HG03565 (cell line): Measurements from ENCODE around the gene S100A1.
"Not testable (repeated sequence)": the region's sequence is repeated elsewhere in the genome, so short reads cannot be mapped to it uniquely, and the experiment has no call there.

Experiments
- ATAC-seq: cut with Tn5 transposase; IDR thresholded peaks from one replicate; pipeline ENCODE4 v1.9.1; 2021; ENCODE audit warnings: mild to moderate bottlenecking, moderate library complexity; ENCODE audit not compliant: unreplicated experiment

Gene S100A1

DNA sequence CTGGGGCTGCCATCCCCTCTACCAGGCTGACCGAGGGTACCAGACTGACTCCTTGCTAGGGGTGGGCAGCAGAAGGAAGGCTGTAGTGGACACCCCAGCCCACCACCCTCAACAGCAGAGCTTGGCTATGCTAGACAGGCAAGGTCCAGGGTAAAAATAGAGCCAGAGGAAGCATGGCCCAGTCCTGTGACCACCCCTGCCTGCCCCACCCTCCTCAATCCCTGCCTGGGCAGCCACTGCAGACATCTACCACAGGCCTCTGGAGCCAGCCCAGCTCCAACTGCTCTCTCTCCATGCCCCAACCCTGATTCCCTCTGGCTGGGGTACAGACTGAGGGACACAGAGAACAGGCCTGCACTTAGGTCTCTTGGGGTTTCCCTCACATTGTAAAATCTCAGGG, 1.7 kb downstream of the S100A1 start:
- ATAC-seq: no peak

DNA sequence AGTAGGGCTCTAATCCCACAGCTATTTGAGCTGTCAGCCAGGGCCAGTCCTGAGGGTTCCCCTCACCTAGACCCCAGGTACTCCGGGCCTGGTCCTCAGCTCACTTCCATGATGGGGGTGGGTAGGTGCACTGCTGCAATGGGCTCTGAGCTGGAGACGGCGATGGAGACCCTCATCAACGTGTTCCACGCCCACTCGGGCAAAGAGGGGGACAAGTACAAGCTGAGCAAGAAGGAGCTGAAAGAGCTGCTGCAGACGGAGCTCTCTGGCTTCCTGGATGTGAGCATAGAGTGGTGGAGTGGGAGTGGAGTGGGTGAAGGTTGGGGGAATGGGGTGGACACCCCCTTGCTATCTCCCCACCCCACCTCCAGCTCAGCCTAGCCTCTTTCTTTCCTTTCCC, 2.1 kb downstream of the S100A1 start:
- no peak for ATAC-seq

DNA sequence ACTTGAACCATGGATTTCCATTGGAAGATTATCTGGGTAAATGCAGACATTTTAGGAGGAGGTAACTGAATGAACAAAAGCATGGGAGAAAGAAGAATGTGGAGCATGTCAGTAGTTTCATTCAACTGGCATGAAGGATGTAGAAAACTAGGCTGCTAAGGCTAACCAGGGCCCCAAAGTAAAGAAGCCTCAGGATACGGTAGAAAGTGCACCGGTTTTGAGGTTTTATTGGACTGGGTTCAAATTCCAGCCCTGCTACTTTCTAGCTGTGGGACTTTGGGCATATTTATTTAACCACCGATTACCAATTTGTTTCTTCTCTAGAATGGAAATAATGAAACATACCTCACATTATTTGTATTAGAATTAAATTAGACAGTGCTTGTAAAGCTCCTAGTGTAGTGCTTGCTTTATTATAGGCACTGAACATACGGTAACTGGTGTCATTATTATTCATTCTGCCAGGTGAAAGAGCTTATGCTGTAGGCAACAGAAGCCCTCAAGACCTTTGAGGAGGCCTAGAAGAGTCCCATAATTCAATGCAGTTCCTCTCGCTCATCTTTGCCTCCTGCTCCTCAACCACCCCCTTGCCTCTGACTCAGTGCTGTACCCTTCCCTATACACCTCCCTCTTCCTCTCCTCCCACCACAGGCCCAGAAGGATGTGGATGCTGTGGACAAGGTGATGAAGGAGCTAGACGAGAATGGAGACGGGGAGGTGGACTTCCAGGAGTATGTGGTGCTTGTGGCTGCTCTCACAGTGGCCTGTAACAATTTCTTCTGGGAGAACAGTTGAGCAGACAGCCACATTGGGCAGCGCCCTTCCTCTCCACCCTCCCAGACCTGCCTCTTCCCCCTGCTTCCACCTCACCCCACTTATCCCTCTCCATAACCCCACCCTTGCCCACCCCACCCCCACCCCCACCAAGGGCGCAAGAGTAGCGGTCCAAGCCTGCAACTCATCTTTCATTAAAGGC, 3.1 kb downstream of the S100A1 start:
- ATAC-seq: no peak

DNA sequence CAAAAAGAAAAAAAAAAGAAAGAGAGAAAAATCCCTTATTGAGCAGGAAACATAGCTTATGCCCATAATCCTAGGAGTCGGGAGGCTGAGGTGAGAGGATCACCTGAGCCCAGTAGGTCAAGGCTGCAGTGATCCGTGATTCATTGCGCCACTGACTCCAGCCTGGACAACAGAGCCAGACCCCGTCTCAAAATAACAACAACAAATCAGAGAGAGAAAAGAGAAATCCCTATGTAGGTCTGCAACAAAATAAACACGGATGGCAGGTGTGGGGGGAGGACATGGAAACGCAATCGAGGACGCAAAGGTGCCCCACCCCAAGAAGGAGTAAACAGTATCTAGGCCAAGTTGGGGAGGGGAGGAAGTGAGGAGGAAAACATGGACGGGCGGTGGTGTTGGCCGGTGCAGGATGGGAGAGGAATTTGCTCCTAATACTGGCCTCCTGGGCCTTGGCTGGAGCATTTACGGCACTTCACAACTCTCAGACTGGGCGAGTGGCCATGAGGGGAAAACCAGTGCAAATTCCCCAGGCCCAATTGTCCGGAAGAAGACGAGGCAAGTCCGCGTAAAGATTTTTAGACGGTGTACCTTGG, 5.0 kb downstream of the S100A1 start:
- ATAC-seq: no peak

DNA sequence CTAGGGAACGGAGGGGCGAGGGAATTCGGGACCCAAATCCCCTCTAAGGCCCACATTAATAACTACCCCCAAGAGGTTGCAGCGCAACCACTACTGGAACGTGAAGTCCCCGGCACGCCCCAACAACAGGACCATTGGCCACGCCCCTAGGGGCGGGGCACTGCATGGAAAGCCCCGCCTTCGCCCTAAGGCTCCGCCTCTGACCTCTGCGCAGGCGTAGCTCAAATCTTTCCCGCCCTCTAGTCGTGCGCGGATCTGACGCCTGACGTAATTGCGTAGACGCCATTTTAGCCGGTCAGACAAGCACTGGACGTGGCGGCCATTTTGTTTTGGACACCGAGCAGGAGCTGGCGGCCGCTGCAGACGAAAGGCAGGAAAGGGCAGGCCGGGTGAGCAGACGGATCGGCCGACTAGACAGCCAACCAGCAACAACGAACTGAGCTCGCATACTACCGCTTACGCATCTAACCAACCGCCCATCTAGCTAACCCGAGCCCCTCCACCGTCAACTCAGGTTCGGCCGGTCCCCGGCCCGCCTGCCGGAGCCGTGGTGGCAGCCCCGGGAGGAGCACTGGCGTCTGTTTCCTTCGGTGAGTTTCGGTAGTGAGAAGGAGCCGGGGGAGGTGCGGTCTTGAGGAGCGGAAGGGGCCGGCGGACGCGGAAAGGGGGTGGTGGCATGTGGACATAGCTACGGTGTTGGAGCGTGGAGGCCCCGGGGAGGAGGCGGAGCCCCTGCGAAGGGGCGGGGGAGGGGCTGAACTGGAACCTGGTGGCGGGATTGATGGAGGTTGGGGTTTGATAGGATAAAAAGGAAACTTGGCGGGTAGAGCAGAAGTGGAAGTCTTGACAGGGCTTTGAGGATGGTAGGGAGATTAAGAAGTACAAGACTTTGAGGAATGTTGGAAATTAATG, 5.8 kb downstream of the S100A1 start, which contains the start of gene CHTOP:
Gene CHTOP, plus strand, starts transcription at position 313 of the 912 bp plus-strand sequence. CDS start 2,523 bp downstream, outside the sequence.
- ATAC-seq: peak; percentile 95

DNA sequence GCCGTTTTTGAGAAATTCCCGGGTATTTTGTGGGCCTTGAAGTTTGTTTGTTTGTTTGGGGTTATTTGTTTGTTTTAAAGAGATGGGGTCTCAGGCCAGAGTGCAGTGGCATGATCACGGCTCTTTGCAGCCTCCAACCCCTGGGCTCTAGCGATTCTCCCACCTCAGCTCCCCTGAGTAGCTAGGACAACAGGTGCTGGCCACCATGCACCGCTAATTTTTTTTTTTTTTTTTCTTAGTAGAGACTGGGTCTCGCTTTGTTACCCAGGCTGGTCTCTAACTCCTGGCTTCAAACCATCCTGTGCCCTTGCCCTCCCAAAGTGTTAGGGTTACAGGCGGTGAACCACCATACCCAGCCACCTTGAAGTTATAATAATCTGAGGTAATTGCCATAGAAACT, 7.6 kb downstream of the S100A1 start:
- ATAC-seq: no peak

DNA sequence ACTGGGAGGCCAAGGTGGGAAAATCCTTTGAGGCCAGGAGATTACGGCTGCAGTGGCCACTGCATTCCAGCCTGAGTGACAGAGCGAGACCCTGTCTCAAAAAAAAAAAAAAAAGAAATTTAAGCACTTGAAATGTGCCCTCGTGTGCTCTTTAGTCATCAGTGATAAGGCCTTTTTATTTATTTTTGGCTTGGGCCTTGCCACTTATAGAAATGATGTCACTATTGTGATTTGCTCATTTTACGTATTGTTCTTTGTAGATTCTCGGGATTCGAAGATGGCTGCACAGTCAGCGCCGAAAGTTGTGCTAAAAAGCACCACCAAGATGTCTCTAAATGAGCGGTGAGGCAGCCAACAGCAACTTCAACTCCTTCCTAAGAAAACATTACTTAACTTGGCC, 8.1 kb downstream of the S100A1 start:
- ATAC-seq: no peak

DNA sequence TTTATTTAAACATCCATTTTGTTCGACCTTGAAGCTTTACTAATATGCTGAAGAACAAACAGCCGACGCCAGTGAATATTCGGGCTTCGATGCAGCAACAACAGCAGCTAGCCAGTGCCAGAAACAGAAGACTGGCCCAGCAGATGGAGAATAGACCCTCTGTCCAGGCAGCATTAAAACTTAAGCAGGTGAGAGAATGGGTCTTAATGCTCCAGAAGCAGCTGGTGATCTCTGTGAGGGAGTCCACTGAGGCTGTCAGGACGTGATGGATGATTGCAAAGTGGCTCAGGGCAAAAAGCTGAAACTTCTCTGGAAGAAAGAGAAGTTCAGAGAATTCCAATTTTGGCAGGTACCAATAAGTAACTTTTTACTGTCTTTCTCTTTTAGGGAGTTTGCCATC, 10.0 kb downstream of the S100A1 start:
- no peak for ATAC-seq

DNA sequence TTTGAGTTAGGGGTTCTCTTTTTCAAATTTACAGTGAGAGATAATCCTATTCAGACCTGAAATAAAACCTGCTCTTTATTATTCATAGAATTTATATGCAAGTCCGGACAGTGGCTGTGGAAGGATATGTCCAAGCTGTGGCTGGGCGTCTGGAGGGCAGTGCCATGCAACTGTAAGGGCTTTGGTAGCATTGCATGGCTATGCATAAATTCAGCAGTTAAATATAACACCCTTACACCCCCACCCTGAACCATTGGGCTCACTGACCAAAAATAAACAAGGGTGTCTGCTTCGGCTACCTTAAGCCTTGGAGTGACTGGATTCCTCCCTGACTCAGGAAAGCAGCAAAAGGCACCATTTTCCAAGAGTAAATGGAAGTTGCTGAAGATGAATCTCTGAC, 11.0 kb downstream of the S100A1 start:
- no peak for ATAC-seq

DNA sequence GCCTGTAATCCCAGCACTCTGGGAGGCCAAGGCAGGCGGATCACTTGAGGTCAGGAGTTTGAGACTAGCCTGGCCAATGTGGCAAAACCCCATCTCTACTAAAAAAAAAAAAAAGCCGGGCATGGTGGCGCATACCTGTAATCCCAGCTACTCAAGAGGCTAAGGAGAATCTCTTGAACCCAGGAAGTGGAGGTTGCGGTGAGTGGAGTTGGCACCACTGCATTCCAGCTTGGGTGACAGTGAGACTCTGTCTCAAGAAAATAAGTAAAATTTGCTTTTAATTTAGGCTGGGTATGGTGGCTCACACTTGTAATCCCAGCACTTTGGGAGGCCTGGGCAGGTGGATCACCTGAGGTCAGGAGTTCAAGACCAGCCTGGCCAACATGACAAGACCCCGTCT, 12.0 kb downstream of the S100A1 start:
- ATAC-seq: not testable (repeated sequence)

DNA sequence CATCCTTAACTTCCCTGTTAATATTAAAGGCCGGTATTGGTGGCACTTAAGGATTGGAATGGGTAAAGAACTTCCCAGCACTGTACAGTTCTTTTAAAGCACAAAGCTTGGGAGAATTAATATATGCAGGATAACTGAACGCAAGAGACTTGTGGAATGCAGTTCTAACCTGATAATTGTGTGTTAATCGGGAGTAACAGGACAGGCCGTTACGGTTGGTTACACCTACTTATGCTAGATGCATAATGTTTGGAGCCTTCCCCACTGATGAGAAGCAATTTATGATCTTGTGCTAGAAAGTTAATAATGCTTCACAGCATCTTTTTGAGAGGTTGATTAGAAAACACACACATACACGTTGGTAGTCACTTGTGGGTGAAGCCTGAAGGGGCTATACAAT, 12.6 kb downstream of the S100A1 start:
- no peak for ATAC-seq

DNA sequence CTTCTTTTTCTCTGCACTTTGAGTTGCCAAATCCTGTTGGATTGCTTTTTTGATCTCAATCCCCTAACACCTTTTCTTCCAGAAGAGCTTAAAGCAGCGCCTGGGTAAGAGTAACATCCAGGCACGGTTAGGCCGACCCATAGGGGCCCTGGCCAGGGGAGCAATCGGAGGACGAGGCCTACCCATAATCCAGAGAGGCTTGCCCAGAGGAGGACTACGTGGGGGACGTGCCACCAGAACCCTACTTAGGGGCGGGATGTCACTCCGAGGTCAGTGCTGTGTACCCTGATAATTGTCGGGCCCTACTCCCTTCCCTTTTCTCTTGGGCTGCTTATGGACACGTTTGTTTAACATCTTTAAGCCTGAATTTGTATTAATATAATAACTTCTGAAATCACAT, 13.9 kb downstream of the S100A1 start:
- no peak for ATAC-seq

DNA sequence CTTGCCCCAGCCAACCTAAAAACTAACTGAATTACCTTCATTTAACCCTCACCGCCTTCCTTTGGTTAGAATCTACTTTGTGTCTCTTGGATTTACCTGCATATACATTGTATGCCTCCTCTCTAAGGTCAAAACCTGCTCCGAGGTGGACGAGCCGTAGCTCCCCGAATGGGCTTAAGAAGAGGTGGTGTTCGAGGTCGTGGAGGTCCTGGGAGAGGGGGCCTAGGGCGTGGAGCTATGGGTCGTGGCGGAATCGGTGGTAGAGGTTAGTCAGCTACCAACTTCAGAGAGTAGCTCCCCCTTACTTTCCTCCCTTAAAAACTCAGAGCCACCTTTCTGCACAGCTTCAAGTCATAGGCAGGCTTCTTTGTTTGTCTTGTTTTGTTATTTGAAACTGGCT, 14.9 kb downstream of the S100A1 start:
- ATAC-seq: no peak

DNA sequence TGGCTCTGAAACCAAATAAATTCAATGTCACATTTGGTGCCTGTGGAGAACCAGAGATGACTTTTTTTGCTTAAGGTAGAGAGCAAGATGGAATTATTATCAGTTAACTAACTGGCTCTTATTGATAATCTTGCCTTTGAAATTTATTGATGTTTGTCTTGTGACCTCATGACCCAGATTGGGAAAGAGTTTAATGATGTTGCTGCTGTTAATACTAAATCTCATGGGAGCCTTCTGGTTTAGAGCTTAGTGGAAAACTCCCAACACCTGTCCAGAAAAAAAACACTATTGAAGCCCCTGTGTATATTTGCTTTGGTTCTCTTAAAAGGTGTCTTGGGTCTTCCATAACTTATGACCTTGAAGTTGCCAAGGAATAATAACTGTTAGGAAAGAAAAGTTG, 15.6 kb downstream of the S100A1 start:
- no peak for ATAC-seq

DNA sequence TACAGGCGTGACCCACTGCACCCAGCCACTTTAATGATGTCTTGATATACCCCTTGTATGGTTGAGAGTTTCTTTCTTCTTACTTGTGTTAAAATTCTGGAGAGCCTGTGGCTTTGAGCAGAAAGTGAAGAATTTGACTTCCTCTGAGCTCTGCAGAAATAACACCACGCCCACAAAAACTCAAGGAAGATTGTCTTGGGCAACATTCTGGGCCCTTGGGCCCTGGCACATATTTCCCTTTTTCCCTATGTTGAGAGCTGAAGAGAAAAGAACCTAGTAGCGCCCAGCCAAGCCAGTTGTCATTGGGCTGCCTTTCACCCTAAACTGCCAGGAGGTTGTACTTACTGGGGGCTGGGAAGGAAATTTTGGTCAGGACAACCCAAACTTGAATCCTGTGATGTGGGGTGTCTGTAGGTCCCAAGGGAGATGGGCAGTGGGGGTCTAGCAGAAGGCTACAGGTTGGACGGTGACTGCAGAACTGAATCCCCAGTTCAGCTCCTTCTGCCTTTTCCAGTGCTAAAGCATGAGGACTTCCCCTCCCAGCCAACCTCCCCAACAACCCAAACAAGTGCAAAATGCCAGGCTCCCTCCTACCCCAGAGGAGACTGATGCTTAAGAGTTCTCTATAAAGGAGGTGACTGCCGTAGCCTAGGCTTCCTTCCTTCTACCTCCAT, 18.6 kb downstream of the S100A1 start:
- ATAC-seq: no peak

DNA sequence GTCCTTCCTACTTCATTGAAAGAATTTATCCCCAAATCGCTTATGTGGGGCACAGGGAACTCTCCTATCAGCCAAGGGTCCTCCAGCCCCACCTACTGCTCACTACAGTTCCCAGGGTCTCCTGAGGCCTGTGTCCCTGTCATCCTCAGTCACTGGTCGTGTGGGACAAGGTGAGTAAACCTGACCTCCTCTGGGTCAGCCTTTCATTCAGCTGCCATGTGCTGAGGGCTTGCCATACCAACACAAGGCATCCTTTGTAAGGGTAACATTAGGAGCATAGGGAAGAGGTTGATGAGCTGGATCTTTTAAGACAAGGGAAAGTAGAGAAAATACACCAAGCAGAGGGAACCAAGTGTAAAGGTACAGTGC, 19.1 kb downstream of the S100A1 start:
- no peak for ATAC-seq

DNA sequence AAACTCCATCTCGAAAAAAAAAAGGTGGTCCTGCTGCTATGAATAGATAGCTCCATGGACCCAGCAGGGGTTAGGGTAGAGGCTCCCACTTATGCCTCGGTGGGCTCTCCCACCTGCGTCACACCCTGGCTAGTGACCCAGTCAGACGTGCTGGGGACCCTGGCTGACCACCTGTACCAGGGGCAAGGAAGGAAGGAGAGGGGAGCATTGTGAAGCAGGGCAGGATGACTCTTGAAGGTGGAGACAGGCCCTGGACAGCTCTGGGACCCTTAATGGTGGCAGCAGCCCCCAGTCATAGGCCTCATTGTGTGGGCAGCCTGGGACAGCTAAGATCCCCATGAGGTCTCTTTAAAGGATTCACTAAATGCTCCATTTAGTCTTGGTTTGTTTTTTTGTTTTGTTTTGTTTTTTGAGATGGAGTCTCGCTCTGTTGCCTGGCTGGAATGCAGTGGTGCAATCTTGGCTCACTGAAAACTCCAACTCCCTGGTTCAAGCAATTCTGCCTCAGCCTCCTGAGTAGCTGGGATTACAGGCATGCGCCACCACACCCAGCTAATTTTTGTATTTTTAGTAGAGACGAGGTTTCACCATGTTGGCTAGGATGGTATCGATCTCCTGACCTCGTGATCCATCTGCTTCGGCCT, 19.9 kb downstream of the S100A1 start:
- no peak for ATAC-seq

DNA sequence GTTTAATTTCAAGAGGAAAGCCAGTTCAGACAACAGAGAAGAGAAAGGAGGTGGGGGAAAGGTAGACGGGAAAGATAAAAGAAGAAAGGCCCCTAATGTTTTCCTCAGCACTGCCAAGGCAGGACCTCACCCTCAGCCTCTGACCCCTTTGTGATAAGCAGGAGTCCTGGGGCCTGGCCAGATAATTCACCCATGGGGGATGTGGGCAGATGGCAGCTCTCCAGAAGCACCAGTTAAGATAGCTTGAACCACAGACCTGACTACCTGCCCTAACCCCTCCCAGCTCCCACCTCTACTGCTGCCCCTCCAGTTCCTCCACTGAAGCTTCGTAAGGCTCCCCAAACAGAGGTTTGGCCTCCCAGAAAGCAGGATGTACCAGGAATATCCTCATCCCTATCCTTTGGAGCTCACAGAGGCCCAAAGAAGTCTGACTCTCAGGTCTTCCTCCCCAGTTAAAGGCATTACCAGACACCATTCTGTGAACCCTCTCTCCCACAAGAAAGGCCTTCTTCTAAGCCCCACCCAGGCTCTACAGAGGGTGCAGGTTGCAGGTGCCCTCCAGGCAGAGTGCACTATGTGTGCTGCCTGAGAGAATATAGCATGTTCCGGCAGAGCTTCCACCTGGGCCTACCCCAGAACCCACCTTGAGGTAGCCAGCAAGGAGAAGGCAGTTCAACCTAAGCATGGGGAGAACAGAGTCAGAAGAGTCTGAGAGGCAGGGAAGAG, 21.1 kb downstream of the S100A1 start:
- ATAC-seq: no peak

DNA sequence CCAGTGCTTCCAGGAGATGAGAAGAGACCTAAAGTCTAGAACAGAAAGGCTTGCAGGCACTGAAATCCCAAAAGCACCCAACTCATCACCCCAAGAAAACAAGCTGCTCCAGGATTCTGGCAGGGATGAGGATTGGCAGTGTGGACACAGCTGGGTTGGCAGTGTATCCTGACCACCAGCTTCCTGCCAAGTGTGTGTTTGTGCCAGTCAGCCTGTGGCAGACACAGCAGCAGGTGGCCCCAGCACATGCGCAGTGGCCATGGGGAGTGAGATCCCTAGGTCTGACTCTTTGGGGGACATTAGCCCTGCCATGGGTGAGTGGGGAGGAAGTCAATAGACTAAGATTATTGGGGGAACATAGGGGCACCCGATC, 21.6 kb downstream of the S100A1 start:
- ATAC-seq: no peak

DNA sequence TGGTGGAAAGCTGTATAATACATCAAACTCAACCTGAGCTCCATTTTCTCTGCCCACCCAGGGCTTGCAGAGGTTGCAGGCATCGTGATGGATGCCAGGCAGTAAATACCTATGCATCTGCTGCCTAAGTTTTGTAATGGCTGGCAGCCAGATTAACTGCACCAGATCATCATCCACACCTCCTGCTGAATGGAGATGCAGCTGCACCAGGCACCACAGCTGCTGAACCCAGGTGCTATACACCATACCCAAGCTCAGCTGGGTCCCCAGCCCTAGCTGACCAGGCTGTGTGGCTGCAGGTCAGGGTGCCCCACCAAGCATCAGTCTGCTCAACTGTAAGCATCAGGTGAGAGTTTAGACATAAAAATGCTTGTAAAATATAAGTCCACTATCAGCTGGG, 23.5 kb downstream of the S100A1 start:
- ATAC-seq: no peak
